GM18858 (cell line): ENCODE measurements around the gene DCAF17.
"Not testable (repeated sequence)": the region's sequence is repeated elsewhere in the genome, so short reads cannot be mapped to it uniquely, and the experiment has no call there.

Experiments
- ATAC-seq: cut with Tn5 transposase; IDR thresholded peaks from one replicate; pipeline ENCODE4 v1.9.1; 2021; ENCODE audit not compliant: unreplicated experiment

Gene DCAF17

DNA sequence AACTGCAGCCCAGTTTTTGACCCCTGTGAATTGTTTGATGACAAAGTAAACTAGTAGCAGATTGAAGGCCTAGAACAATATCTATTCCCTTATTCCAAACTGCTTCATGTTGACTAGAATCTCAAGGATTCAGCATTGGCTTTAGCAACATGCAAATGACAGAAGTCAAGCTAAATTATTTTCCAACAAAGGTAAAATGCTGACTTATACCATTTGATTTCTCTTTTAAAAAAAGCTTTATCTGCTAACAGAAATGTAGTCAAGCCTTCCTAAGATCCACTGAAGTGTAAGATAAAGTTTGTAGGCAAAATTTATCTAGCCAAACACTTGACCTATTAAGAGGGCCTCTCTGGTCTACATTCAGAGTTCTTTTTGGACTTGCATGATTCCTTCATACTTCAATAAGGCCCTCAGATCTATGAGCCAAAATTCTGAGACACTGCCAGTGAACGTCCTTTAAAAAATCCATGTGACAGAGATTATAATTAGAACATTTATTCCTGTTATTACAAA lies 78.7 kb downstream of the DCAF17 start:
- ATAC-seq: no peak

DNA sequence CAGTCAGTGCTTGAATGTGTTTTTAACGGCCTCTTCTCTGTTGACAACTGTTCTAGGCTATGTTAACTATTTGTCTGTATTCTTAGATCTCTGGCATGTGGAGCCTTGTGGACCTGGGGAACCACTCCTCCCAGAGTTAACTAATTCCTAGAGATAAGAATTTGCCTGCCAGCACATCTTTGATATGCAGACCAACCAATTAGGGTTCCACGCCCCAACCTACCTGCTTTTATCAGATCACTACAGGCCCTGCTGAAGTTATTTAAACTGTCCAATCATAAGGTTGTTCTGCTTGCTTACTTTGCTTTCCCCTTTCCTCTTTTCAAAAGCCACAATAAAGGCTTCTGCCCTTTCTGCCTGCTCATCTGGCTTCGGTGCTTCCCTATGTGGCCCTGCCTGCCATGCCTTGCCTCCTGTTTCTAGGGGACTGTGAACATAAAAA lies 79.7 kb downstream of the DCAF17 start:
- no peak for ATAC-seq

DNA sequence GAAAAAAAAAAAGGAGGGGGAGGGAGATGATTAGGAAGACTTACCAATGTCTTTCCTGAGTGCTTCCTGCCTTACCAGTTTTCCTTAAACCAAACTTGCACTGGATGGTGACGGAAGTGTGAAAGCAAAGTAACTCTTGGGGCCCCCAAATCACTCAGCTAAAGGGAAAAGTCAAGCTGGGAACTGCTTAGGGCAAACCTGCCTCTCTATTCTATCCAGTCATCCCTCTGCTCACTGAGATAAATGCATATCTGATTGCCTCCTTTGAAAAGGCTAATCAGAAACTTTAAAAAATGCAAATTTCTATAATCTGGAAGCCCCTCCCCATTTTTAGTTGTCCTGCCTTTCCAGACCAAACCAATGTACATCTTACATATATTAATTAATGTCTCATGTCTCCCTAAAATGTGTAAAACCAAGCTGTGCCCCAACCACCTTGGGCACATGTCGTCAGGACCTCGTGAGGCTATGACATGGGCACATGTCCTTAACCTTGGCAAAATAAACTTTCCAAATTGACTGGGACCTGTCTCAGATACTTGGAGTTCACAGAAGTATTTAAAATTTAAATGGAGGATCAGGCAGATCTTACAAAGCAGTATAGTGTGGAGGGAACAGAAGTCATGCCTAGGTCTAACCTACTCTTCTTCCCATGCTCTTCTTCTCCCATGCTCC lies 81.0 kb downstream of the DCAF17 start:
- no peak for ATAC-seq

DNA sequence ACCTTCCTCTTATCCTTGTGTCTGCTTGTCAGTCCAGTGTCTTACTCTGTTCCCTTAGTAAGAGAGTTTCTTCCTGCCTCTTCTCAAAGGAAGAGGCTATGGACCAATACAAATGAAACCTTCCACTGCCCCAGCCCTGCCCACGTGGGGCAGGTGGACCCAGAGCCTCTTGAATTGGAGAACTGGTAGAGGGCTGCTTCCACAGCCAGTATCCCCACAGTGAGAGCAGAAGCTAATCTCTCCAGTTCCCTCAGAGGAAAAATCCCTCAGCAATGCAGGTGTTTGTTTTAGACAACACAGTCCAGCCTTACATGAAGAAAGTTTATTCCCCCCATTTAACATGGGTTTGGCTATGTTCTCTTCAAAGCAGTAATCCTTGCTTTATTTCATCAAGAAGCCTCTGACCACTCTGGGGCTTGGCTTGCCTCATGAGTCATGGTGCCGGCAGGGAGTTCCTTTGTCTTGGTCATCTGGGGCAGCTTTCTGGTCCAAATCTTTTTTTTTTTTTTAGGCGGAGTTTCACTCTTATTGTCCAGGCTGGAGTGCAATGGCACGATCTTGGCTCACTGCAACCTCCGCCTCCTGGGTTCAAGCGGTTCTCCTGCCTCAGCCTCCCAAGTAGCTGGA lies 81.8 kb downstream of the DCAF17 start:
- no peak for ATAC-seq

DNA sequence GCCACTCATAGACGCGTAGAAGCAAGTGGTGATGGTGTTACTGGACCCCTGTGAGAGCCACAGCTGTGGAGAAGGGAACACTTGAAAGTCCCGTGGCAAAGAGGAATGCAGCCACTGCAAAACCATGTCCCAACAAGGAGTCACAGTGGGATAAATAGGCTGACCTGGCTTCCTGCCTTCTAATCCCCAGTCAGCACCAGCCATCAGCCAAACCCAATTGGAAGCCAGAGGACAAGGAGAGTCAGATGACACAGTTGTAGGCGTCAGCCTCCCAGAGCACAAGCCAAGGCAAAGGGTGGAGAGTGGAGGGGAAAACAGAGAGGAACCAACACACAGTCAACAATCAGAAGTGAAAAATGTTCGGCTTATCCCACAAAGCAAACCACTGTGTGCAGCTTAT lies 82.8 kb downstream of the DCAF17 start:
- ATAC-seq: no peak

DNA sequence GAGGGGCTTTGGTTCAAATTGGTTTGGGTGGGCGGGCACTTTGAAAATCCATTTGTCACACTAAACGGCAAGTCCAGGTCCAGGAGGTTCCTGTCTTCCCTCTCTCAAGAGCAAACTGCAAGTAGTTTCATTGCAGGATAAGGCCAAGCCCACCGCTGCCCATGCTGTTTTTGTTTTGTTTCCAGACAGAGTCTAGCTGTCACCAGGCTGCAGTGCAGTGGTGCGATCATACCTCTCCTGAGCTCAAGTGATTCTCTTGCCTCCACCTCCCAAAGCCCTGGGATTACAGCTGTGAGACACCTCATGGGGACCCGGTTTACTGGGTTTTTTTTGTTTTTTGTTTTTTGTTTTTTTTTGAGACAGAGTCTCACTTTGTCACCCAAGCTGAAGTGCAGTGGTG lies 86.4 kb downstream of the DCAF17 start:
- ATAC-seq: no peak

DNA sequence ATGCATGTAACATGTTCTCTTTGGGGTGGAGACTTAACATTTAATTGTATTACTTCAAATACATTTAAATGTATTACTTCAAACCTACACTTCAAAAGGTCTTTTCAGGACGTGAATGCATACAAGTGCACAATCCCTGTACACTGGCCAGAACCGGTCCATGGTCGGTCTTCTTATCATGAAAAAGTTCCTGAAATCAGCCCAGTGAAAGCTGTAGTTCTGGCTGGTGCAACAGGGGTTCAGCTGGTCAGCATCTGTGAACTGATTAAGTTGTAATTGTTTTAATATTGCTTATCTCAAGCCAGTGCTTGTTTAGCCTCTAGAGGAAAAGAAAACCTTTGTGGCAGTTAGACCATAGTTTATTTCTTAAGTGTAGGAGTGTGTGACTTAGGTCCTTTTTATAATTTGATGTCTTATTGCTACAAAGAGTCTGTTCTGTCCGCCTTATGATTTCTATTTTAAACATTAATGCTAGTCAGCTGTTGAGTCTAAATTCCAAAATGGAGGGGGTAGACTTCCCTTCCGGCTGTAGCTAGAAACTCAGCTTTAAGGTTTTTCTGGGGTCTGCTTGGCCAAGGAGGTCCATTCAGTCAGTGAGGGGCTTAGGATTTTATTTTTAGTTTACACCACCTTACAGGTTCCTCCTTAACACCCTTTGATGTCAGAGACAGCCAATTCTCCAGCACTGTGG lies 87.5 kb downstream of the DCAF17 start:
- ATAC-seq: no peak

DNA sequence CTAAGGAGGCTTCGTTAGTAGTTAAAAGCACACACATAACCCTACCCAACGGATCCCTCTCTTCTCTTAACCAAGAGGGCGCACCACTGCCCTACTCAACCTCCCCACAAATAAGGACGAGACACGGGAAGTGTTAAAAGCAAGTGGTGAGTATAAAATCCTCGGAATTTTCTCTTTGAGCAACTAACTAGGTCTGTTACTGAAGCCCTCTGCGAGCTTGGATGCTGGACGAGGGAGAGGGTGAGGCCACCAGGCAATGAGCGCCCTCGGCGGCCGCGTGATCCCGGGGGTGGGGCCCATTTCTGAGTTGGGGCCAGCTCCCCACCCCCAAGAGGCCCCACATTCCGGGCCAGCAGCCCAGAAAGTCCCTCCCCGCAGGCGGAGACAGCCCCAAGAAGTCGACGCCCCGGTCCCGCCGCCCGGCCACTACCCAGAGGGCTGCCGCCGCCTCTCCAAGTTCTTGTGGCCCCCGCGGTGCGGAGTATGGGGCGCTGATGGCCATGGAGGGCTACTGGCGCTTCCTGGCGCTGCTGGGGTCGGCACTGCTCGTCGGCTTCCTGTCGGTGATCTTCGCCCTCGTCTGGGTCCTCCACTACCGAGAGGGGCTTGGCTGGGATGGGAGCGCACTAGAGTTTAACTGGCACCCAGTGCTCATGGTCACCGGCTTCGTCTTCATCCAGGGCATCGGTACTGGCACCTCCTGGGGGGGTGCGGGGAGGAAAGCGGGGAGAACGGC lies 88.2 kb downstream of the DCAF17 start, which contains the start of gene CYBRD1:
CYBRD1 (plus strand) TSS at position 423 of the 736 bp plus-strand sequence; CDS start at position 495, 72 bp downstream.
- peak; percentile 51 for ATAC-seq

DNA sequence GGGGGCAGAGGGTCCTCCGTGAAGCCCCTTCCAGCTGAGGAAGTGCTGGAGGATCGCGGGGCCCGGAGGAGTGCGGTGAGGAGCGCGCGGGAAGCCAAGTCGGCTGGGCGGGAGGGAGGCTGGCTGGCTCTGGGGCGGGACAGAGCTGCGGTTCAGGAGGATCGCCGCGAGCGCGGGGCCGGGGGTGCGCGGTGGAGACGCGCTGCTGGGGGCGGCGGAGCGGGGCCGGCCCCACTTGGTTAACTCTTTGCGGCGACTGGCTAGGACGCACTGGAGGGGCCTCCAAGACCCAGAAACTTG lies 88.7 kb downstream of the DCAF17 start:
- ATAC-seq: no peak

DNA sequence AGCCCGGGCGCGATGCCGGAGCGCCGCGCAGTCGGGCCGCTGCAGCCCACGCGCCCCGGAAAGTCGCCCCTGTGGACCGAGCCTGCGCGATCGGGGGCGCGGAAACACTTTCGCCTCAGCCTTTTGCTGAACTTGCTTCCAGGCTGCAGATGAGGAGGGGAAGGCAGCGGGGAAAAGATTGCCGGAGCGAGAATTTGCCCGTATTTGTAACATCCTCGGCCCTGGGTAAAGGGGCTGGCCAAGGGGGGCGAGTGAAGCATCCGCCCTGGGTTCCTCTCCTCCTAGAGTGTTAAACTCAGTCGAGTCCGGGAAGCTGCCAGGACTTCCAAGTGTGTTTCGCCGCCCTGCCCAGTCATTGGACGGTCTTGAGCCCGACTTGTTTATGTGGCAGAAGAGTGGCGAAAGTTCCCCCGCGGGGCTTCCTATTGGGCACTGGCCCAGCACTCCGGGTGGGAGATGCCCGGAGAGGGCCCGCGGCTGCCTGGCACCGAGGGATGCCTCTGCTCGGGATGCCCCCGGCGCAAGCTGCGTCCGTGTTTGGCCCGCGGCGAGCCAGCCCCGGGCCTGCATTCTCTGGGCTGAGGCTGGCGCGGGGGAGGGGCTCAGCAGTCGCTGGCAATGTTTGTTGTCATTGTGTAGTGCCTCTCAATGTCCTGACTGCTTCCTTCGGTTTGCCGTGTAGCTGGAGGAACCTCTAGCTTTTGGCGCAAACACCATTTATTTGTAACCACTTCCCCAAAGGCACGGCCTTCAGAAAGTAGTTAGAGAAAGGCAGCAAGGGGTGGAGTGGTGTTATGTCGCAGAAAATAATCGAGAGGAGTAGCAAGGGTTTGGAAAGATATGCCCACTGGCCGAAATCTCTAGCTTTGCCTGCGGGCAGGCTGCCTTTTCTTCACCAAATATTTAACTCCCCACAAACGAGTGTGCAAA lies 89.3 kb downstream of the DCAF17 start:
- ATAC-seq: no peak

DNA sequence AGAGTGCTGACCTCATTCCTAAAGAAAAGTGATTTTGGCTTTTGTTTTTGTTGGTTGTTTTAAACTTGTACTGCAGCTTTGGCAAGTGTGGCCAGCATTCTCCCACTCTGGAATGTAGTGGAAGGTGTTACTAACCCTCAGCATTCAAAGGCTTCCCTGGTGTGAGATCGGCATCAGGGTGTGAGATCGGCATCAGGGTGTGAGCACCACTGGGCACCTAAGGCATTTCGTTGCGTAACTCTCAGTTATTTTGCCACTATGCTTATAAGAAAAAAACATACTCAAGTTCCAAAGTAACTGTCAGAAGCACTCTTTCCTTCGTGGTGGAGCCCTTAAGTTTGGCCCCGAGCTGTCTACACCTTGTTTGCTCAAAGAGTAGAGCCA lies 90.0 kb downstream of the DCAF17 start:
- no peak for ATAC-seq

DNA sequence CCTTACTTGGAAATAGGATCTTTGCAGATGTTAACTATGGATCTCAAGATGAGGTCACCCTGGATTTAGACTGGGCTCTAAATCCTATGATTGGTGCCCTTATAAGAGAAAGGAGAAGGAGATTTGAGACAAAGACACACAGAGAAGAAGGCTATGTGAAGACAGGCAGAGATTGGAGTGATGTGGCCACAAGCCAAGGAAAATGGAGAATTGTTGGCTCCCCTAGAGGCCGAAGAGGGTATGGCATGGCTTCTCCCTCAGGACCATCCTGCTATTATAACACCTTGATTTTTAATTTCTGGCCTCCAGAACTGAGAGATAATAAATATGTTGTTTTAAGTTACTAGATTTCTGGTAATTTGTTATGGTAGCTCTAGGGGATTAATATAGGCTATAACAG lies 95.9 kb downstream of the DCAF17 start:
- no peak for ATAC-seq

DNA sequence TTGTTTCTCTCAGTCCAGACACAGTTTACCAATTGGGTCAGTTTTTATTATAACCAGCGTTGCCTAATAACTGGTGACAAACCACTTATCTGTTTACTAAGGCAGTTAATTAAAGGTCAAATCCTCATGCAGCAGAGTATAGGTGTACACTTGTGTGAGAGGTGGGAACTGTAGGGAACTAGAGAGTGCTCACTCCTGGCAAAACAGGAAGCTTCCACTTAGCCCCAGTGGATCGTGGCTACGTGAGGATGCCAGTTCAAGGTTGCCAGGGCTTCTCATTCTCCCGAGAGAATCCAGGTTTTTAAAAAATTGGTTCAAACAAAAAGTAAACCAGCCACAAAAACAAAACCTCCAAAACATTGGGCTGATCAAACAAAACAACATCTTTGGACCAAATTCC lies 96.4 kb downstream of the DCAF17 start:
- ATAC-seq: no peak

DNA sequence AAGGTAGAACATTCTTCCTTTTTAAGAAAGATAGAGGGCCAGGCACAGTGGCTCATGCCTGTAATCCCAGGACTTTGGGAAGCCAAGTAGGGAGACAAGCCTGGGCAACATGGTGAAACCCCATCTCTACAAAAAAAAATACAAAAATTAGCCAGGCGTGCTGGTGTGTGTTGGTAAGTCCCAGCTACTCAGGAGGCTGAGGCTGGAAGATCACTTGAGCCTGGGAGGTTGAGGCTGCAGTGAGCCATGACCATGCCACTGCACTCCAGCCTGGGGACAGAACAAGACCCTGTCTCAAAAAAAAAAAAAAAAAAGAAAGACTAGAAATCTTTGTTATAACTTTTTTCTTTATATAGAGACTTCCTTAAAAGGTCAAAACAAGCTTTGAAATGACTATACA lies 96.8 kb downstream of the DCAF17 start:
- not testable (repeated sequence) for ATAC-seq

DNA sequence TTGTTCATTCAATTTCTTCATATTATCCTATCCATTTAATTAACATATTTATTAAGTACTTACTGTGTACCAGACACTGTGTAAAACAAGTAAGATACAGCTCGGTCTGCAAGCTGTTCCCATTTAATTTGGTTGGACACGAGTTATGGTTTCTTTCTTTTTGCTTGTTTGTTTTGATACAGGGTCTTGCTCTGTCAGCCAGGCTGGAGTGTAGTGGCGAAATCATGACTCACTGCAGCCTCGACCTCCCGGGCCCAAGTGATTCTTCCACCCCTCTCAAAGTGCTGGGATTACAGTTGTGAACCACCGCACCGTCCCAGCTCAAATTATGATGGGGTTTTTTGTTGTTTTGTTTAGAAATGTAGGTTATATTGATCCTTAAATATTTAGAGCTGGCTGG lies 97.3 kb downstream of the DCAF17 start:
- ATAC-seq: no peak

DNA sequence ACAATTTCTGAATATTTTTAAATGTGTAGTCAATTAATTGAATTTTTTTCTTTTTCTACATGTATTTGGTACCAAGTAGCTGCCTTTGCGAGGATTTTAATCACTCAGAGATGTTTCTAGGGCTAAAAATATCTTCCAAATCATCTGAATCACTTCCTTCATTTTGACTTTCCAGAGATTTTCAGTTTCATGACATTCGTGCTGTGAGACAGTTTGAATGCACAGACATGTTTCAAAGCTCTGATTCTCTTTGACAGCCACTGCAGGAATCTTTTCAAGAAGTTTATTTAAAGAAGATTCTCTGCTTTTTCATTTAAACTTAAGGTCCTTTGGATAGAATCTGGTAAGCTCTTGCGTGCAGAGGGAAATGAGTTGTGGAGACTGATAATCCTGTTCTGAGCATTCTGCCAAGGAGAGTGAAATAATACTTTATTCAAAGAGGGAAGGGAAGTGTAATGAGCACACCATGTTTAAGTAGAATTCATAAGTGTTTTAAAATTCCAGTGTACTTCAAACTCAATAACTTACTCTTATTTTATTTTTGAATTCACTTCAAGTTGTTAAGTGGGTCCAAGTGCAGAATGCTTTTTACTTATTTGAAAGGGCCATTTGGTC lies 97.9 kb downstream of the DCAF17 start:
- no peak for ATAC-seq

DNA sequence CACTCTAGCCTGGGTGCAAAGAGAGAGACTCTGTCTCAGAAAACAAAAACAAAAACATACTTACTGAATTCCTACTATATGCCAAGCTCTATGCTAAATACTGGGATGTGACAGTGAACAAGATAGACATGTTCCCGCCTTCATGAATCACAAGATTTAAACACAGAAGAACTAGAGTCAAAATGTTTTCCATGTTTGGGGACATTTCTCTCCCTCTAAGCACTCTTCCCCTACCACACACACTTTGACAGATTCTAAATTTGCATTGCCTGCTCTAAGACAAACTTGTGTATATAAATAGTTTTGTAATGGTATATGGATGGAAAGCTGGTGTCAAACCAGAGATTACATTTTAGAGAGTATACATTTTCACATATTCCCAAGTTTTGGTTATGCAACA lies 99.3 kb downstream of the DCAF17 start:
- ATAC-seq: no peak
